Neural cell (in vitro differentiated cells): Measurements from ENCODE around the gene ZNF768.

Source experiments
- CTCF ChIP-seq: fragments of 450-650 bp; IDR thresholded peaks from 2 replicates; pipeline ENCODE4 v1.5.1; 2014; ENCODE audit warnings: antibody characterized with exemption, mild to moderate bottlenecking, moderate library complexity; ENCODE audit not compliant: poor library complexity, severe bottlenecking
- EP300 ChIP-seq: fragments of 450-650 bp; conservative IDR thresholded peaks from 2 replicates; pipeline ENCODE4 v1.6.1; 2014; ENCODE audit warnings: antibody characterized with exemption, mild to moderate bottlenecking, moderate library complexity; ENCODE audit not compliant: poor library complexity, severe bottlenecking
- EZH2 ChIP-seq: fragments of 200-600, 300-800 bp; shearing (Covaris generic), sonication (generic); IDR thresholded peaks from 2 replicates; pipeline ENCODE4 v1.6.1; 2014; ENCODE audit warnings: antibody characterized with exemption, low read length, borderline replicate concordance, mild to moderate bottlenecking; ENCODE audit not compliant: insufficient read depth, poor library complexity, severe bottlenecking
- POLR2AphosphoS5 ChIP-seq: IDR thresholded peaks from 2 replicates; pipeline ENCODE4 v1.6.1; 2012
- RAD21 ChIP-seq: fragments of 450-650 bp; conservative IDR thresholded peaks from 2 replicates; pipeline ENCODE4 v1.6.1; 2014; ENCODE audit warnings: antibody characterized with exemption, mild to moderate bottlenecking, moderate library complexity
- REST ChIP-seq: IDR thresholded peaks from 2 replicates; pipeline ENCODE4 v1.6.1; 2012; ENCODE audit warnings: borderline replicate concordance

- TF ChIP-seq REST (no peak), RAD21 (no peak), CTCF (no peak), POLR2AphosphoS5 (no peak), EP300 (no peak), EZH2 (no peak)
Observed at GRCh38 chr16:30519120-30520049, 7.0 kb downstream of the ZNF768 start.
